ENCODE measurements around the gene CHSY1.
"Not testable (repeated sequence)": the region's sequence is repeated elsewhere in the genome, so short reads cannot be mapped to it uniquely, and the experiment has no call there.

Gene CHSY1, protein sequence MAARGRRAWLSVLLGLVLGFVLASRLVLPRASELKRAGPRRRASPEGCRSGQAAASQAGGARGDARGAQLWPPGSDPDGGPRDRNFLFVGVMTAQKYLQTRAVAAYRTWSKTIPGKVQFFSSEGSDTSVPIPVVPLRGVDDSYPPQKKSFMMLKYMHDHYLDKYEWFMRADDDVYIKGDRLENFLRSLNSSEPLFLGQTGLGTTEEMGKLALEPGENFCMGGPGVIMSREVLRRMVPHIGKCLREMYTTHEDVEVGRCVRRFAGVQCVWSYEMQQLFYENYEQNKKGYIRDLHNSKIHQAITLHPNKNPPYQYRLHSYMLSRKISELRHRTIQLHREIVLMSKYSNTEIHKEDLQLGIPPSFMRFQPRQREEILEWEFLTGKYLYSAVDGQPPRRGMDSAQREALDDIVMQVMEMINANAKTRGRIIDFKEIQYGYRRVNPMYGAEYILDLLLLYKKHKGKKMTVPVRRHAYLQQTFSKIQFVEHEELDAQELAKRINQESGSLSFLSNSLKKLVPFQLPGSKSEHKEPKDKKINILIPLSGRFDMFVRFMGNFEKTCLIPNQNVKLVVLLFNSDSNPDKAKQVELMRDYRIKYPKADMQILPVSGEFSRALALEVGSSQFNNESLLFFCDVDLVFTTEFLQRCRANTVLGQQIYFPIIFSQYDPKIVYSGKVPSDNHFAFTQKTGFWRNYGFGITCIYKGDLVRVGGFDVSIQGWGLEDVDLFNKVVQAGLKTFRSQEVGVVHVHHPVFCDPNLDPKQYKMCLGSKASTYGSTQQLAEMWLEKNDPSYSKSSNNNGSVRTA

DNA sequence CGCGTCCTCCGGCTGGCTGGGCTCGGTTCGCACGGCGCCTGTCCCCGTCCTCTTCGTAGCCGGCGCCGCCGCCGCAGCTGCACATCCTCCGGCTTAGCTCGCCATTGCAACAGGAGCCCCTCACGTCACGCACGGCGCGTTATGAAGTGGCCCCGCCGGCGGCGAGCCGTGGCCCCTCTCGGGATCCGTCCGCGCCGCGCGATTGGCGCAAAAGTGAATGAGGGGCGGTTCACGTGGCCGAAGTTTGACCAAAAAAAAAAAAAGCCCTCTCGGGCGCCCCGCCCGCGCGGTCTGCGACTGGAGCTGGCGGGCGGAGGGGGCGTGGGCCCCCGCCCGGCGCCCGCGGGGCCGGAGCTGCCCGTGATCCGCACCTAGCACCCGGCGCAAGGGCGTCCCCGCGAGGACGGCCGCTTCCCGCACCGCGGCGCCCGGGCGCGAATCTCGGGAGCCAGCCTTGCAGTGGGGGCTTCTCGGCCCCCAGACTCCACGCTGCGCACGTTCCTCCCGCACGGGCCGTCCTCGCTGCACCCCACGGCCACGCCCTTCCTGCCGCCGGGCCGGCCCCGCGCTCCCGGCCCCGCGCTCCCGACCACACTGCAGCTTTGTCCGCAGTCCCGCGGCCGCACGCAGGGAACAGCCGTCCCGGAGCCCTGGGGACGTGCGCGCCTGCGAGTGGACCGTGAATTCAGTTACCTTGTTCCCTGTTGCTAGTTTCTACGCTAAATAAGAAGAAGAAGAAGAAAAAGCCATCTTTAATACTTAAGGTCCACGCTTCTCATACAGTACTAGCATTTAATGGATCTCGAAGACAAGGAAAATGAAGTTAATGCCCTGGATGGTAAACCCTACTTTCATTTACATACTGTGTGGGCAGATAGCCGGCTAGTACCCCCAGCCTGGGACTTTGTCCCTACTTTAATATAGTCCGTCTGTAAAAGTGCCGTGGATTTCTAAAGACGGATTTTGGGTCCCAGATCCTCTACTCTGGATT, at the start of gene CHSY1:
Gene CHSY1, minus strand, starts transcription at position 219 of the 991 bp plus-strand sequence. CDS start 592 bp downstream, outside the sequence.
- peak; percentile 75 to 76 for DNase-seq (ENCODE audit: low read depth in 2 of 2)

DNA sequence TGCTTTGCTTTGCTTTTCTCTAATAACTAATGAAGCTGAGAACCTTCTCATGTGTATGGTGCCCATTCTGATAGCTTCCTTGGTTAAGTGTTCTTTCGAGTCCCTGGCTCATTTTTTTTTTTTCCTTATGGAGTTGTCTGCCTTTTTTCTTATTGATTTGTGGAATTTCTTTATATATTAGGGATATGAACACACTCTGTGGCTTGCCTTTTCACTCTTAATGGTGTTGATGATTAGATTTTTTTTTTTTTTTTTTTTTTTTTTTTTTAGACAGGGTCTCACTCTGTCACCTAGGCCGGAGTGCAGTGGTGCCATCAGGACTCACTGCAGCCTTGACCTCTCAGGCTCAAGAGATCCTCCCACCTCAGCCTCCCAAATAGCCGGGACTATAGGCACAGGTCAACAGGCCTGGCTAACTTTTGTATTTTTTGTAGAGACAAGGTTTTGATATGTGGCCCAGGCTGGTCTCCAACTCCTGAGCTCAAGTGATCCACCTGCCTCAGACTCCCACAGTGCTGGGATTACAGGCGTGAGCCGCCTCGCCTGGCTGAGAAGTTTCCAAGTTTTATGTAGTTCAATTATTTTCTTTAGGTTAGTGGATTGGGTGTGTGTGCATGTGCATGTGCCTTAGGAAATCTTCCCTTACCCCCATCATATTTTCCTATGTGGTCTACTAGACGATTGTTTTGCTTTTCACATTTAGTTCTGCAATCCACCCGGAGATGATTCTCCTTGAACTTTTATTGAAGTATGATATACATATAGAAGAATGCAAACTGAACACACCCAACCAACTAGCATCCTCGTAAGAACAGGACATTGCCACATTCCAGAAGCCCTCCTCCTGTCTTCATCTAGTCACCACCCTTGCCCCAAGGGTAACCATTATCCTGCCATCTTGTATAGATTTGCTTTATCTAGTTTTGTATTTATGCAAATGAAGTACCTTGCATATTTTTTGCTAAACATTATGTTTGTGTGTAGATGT, 44.9 kb upstream of the CHSY1 start:
- no peak for DNase-seq (ENCODE audit: low read depth in 2 of 2)

- no peak for DNase-seq (ENCODE audit: low read depth in 2 of 2)
Measured at GRCh38 chr15:101295607-101296161, 43.8 kb upstream of the CHSY1 start.

DNA sequence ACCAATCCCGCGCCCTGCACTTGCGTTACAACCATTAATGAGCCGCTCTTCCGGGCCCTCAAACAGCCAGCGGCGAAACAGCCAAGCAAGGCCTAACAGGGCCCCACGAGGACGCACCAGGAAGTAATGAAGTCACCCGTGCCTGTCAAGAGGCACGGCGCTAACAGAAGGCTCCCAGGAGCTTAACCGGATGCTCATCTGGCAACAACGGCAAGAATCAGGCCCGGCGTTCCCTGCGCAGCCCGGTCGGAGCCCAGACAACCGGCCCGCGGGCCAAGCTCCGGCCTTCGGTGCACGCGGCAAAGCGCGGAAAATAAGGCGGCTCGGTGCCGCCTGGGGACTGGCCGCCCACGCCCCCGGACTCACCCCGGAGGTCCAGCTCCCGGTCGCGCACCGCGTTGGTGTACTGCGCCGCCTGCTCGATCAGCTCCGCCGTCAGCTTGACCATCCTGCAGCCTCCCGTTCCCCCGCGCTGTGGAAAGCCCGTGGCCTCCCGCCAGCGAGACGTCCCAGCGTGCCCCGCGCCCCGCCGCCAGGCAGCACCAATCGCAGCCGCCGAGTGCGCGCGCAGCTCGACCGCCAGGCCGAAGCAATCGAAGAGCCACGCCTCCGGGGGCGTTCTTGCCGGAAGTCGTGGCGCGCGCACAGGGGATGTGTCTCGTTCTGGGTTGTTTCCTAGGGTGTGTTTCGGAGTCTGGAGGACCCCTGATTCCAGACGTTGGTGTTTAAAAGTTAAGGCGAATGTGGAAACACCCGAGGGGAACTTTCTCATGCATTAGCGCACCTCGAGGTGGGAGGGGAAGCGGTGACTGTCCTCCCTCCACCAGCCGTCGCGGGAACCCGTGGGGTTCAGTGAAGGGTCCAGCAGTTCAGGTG, 43.1 kb upstream of the CHSY1 start, which contains the start of gene SNRPA1:
Gene SNRPA1, minus strand, starts transcription at position 518 of the 876 bp plus-strand sequence. Its CDS starts 70 bp downstream, at position 448.
- DNase-seq (ENCODE audit: low read depth in 2 of 2), result peak; percentile 97 to 98

- DNase-seq (ENCODE audit: low read depth in 2 of 2), result no peak
Measured at GRCh38 chr15:101293122-101293521, 41.3 kb upstream of the CHSY1 start.

DNA sequence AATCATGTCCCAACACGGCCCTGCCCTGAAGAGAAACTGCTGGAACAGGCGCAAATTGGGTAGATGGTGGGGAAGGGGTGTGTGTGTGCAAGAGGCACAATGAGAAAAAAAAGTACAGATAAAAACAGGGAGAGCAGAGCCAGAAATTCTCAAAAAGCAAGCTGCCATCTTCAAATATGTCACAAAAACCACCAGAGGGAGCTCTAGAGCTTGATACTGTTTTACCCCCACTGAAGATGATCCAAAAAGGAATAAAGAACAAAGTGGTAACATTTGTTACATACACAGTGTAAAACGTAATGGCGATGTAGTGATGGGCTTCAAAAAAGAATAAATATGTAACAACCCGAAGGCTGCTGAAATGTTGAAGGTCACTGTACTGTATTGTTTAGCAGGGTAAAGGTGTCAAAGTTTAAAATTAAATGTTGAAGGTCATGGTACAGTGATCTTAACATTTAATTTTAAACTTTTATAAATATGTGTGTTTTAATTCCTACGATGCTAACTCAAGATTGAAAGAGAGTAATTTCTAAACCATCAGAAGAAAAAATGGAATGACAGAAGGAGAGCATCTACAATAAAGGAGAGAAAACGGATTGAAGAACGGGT, 37.2 kb upstream of the CHSY1 start:
- DNase-seq (ENCODE audit: low read depth in 2 of 2), result peak in 1 of 2 donors; percentile 27

DNA sequence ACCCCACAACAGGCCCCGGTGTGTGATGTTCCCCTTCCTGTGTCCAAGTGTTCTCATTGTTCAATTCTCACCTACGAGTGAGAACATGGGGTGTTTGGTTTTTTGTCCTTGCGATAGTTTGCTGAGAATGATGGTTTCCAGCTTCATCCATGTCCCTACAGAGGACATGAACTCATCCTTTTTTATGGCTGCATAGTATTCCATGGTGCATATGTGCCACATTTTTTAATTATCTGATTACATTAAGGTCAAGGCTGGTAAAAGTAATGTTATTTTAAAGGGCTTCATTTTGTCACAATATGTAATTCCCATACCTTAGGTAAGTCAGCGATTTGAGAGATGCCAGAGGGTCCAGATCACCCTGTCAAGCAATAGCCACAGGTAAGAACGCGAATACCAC, 35.5 kb upstream of the CHSY1 start:
- DNase-seq (ENCODE audit: low read depth in 2 of 2), result not testable (repeated sequence)

GRCh38 chr15:101286471-101287114, 34.7 kb upstream of the CHSY1 start:
- DNase-seq (ENCODE audit: low read depth in 2 of 2), result no peak

DNA sequence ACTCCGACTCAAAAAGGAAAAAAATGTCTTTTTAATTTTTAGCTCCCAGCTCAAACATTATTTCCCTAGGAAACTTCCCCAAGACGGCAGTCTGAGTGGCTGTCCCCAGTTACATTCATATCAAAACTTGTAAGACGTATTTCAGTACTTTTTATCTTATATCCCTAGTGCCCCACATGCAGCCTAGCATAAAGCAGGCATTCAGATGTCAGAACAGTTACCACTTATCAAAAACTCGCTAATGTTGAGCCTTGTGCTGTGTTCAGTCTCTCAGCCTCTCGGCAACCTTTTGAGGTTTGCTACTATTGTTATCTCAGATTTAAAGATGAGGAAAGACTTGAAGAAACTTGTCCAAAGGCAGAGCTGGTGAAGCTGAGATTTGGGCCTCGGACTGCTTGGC, 32.1 kb upstream of the CHSY1 start:
- no peak for DNase-seq (ENCODE audit: low read depth in 2 of 2)

GRCh38 chr15:101280007-101280406, 28.2 kb upstream of the CHSY1 start:
- DNase-seq (ENCODE audit: low read depth in 2 of 2), result no peak

- no peak for DNase-seq (ENCODE audit: low read depth in 2 of 2)
Measured at GRCh38 chr15:101277943-101278564, 26.2 kb upstream of the CHSY1 start.

GRCh38 chr15:101277038-101277822, 25.4 kb upstream of the CHSY1 start, which contains the start of gene SELENOS:
TSS of gene SELENOS (minus strand) at chr15:101277485. CDS start at chr15:101277417, 68 bp downstream.
- DNase-seq (ENCODE audit: low read depth in 2 of 2), result peak; percentile 83 to 84

DNA sequence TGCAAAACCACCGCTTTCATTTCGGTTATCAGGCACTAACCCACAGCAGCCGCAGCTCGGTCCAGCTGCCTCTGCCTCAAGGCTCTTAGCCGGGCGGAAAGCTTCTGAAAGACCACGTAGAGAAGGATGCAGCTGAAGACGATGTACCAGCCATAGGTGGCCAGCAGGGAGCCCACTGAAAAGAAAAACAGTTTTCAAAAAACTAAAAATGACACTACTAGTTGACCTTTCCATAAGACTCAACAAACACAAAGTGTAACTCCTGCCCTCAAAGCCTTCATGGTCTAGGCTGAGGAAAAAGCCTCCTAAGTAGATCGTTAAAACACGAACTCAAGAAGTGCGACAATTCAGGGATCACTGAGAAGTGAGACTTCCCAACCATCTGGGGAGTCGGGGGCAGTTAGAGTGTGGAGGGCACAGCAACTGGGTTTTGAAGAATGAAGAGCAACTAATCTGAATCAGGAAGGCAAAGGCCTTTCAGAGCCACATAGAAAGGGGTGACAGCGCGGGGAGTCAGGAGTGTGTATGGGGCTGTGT, 24.7 kb upstream of the CHSY1 start:
- DNase-seq (ENCODE audit: low read depth in 2 of 2), result no peak

GRCh38 chr15:101275018-101275417, 23.2 kb upstream of the CHSY1 start:
- no peak for DNase-seq (ENCODE audit: low read depth in 2 of 2)

- no peak for DNase-seq (ENCODE audit: low read depth in 2 of 2)
Measured at GRCh38 chr15:101273534-101273933, 21.7 kb upstream of the CHSY1 start.

GRCh38 chr15:101272584-101272983, 20.7 kb upstream of the CHSY1 start:
- DNase-seq (ENCODE audit: low read depth in 2 of 2), result no peak

Data from activated CD4-positive, alpha-beta T cell treated with anti-CD3 and anti-CD28 coated beads for 24 hours (primary cell).